Mononuclear cell (primary cell): ENCODE measurements around the gene ALCAM. TPM values are rescaled to one million over a fixed set of nuclear protein-coding genes. Genes with fewer than 3 reads are reported as not detected.

Experiments used
- H3K27me3 ChIP-seq: 2 replicates; pipeline ENCODE4 v1.6.0; 2011; ENCODE audit warnings: low read length, control low read depth; ENCODE audit not compliant: insufficient read depth
- H3K4me1 ChIP-seq: 2 replicates; pipeline ENCODE4 v1.5.1; 2011; ENCODE audit warnings: mild to moderate bottlenecking, low read length, control low read depth; ENCODE audit not compliant: insufficient read depth
- H3K4me3 ChIP-seq: 2 replicates; pipeline ENCODE4 v1.5.1; 2011; ENCODE audit warnings: mild to moderate bottlenecking, low read length, moderate library complexity
- H3K9me3 ChIP-seq: 2 replicates; pipeline ENCODE4 v1.5.1; 2011; ENCODE audit warnings: low read depth, mild to moderate bottlenecking, control low read depth, low read length
- total RNA-seq: library from RNA; depleted of rRNA; stranded (reverse); fragments of >200 nt; gene quantifications from one replicate; pipeline ENCODE4 v1.2.3, GENCODE V29; 2012

Gene ALCAM
- total RNA-seq, 1 donor = 13.4 TPM

DNA sequence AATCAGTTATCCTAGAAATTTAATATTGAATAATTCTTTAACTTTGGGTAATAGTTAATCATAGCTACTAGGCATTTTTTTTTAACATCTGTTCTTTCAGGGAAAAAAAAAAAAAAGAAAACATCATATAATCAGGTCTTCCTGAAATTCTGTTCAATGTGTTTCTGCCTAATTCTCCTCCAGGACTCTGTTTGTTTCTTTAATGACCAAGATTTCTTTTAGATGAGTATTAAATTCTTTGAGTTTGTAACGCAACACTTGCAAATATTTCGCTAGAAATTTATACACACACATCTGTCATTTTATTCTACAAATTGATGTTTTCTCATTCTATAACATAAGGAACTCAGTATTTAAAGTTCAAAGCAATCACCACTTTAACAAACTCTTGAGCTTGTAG lies 56.7 kb downstream of the ALCAM start:
- H3K4me3 ChIP-seq = no peak overlapping the region
- H3K27me3 ChIP-seq = no peaks in the 10 kb centered on the region
- H3K4me1 ChIP-seq = no peaks in the 10 kb centered on the region
- no peaks in the 10 kb centered on the region for H3K9me3 ChIP-seq

- Histone ChIP-seq H3K27me3 (no peaks in the 10 kb centered on the region), H3K4me3 (no peak overlapping the region), H3K4me1 (no peaks in the 10 kb centered on the region), H3K9me3 (no peaks in the 10 kb centered on the region)
These were observed 57.9 kb downstream of the ALCAM start for GRCh38 chr3:105424412-105425152.

DNA sequence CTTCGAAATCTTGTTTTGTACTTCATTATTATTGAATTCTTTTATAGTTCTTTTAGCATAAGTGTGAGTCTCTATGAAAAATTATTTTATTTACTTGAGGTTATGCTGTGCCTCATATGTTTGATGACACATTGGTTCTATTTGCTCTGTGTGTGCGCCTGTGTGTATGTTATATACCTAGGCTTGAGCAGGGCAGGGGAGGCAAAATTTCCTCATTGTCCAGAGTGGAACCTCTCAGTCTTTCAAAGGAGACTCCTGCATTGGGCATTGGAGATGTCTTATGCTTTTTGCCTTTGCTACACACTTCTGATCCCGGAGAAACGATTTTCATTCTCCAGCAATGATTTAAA lies 58.4 kb downstream of the ALCAM start:
- H3K4me1 ChIP-seq = no peaks in the 10 kb centered on the region
- no peaks in the 10 kb centered on the region for H3K9me3 ChIP-seq
- no peaks in the 10 kb centered on the region for H3K27me3 ChIP-seq
- no peak overlapping the region for H3K4me3 ChIP-seq

DNA sequence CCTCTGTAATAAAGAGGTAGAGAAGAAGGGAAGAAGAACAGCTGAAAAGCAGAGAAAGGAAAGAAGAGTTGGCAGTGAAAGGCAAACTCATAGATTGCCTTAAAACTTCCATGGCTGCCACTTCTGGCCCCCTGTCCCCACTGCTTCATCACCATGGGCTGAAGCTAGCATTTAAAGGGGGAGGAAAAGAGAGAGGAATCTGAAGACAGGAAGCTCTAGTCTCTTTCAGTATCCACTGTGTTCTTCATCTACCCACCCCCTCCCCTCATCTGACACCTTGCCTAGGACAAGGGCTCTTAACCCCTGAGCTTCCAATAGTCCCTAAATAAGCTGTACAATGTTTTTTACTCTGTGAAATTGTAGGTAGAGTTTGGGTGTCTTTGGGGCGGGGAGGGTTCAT lies 60.6 kb downstream of the ALCAM start:
- no peaks in the 10 kb centered on the region for H3K4me1 ChIP-seq
- no peak overlapping the region for H3K4me3 ChIP-seq
- no peaks in the 10 kb centered on the region for H3K27me3 ChIP-seq

DNA sequence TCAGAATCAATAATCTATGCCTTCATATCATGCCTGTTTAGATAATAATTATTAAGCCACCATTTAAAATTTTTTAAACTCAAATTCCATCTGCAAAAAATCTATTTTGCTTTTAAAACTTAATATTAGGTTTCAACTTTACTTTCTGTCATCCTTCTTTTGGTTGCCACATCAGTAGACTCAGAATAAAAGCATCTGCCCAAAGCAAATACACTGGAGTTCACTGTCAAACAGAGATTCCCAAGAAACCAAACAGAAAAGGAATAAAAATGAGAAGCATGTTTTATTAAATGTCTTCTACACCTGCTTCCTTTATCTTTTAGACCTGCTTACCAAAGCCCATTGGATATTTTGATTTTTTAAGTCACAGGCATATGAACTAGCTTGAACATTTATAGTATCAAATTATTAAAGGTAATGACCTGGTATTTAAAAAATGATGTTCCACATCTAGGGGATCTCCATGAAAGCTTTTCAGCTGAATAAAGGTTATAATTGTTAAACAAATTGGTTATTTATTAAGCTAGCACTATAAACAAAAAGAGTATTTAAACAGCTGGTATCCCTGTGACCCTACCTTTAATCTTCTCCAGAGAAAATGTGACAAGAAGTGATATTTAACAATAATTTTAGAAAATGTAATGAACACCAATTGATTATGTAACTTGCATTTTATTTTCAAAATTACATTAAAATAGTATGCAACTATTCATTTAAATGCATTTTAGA lies 62.5 kb downstream of the ALCAM start:
- H3K4me3 ChIP-seq = no peak overlapping the region
- H3K27me3 ChIP-seq = no peaks in the 10 kb centered on the region
- H3K9me3 ChIP-seq = no peaks in the 10 kb centered on the region
- no peaks in the 10 kb centered on the region for H3K4me1 ChIP-seq

More for the DNA sequence above, 60.6 kb downstream of the ALCAM start:
- no peaks in the 10 kb centered on the region for H3K9me3 ChIP-seq

- Histone ChIP-seq H3K4me3 (no peak overlapping the region), H3K4me1 (no peaks in the 10 kb centered on the region), H3K9me3 (no peaks in the 10 kb centered on the region)
These were observed 63.7 kb downstream of the ALCAM start for GRCh38 chr3:105430455-105430854.

DNA sequence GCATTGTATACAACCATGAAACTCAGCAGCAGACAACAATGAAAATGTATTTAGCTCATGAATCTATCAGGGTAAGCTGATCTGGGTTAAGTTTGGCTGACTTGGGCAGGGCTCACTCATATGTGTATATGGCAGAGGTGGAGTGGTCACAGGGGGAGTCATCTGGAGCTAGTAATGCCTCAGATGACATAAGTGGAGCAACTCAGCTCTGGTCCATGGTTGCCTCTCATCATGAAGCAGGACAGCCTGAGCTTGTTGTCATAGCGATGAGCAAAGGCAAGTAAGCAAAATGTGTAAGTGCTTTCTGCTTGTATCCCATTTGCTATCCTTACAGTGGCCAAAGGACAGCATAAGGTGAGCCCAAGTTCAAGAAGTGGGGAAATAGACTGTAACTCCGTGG lies 64.5 kb downstream of the ALCAM start:
- H3K27me3 ChIP-seq = no peaks in the 10 kb centered on the region
- H3K9me3 ChIP-seq = no peaks in the 10 kb centered on the region
- no peaks in the 10 kb centered on the region for H3K4me1 ChIP-seq
- no peak overlapping the region for H3K4me3 ChIP-seq

More at GRCh38 chr3:105430455-105430854, 63.7 kb downstream of the ALCAM start:
- H3K27me3 ChIP-seq = no peaks in the 10 kb centered on the region

DNA sequence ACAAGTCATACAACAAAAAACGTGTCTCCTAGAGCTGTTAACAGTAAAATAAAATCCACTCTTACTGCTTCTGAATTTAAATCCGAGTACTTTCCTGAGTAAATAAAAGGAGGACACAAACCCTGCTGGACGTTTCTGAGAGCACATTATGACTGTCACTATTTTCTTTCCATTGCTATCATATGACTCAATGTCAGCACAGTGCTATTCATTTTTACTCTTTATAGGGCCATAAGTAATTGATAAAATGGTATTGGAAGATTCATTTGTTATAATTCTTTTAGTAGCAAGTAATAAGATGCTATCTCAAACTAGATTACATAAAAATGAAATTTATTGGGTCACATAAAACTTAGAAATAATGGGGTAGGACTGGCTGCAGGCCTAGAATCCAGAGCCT lies 68.6 kb downstream of the ALCAM start:
- no peak overlapping the region for H3K4me3 ChIP-seq
- H3K27me3 ChIP-seq = no peaks in the 10 kb centered on the region
- H3K9me3 ChIP-seq = no peaks in the 10 kb centered on the region
- H3K4me1 ChIP-seq = no peaks in the 10 kb centered on the region

DNA sequence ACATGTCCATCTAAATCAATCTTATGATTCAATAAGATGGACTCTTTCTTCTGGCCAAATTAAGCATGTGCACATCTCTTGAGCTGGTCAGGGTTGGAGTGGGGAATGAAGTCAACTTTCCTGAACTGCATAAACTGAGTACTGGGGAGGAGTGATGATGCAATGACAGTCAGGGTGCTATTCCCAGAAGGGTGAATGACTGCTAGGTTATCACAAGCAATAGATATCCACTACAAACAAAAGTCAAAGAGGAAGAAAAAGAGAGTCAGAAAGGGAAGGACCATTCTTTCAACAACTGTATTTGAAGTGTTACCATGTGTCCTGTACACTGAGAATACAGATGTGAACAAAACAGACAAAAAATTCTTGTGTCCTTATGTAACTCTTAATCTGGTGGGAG lies 70.0 kb downstream of the ALCAM start:
- Histone ChIP-seq H3K9me3 (no peaks in the 10 kb centered on the region), H3K4me3 (no peak overlapping the region), H3K27me3 (no peaks in the 10 kb centered on the region), H3K4me1 (no peaks in the 10 kb centered on the region)

- H3K4me1 ChIP-seq = no peaks in the 10 kb centered on the region
- no peaks in the 10 kb centered on the region for H3K9me3 ChIP-seq
- H3K27me3 ChIP-seq = no peaks in the 10 kb centered on the region
- H3K4me3 ChIP-seq = no peak overlapping the region
These were observed 73.4 kb downstream of the ALCAM start for GRCh38 chr3:105440113-105440512.

DNA sequence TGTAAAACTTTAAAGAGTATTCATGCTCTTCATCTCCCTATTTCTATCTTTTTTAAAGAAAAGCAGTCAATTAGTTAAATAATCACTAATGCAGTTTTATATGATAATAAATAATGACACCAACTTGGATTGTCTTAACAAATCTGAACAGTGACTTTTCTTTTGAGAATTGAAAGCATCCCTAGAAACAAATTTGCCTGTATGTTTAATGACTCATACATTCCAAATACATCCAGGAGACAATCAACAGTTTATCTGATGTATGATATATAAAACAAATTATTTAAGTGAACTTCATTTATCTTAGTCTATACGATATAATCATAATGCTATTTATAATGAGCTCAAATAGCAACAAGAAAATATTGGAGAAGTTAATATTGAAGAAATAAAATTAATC lies 78.0 kb downstream of the ALCAM start:
- Histone ChIP-seq H3K4me1 (no peaks in the 10 kb centered on the region), H3K4me3 (no peak overlapping the region), H3K27me3 (no peaks in the 10 kb centered on the region), H3K9me3 (no peaks in the 10 kb centered on the region)

- Histone ChIP-seq H3K4me1 (no peaks in the 10 kb centered on the region), H3K27me3 (no peaks in the 10 kb centered on the region), H3K9me3 (no peaks in the 10 kb centered on the region), H3K4me3 (no peak overlapping the region)
These were observed 81.8 kb downstream of the ALCAM start for GRCh38 chr3:105448338-105448982.

DNA sequence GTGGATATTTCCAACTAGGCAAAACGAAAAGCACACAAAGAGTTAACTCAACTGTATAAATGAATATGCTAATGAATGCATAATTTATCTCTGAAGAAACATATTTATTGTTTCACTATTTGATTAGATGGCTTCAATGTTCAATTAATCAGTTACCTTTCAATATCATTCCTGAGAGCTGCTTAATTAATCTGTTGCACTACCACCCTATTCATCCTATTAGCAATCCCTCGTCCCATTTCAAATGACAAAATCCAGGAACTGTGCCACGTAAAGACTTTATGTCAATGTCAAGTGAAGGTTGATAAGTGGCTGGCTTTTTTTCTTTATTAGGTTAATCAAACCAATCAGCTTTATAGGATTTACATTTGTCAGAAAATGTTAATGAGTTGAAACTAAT lies 82.7 kb downstream of the ALCAM start:
- no peaks in the 10 kb centered on the region for H3K4me1 ChIP-seq
- no peaks in the 10 kb centered on the region for H3K27me3 ChIP-seq
- H3K9me3 ChIP-seq = no peaks in the 10 kb centered on the region
- H3K4me3 ChIP-seq = no peak overlapping the region

- Histone ChIP-seq H3K4me1 (no peaks in the 10 kb centered on the region), H3K9me3 (no peaks in the 10 kb centered on the region), H3K4me3 (no peak overlapping the region), H3K27me3 (no peaks in the 10 kb centered on the region)
These were observed 89.3 kb downstream of the ALCAM start for GRCh38 chr3:105456017-105456416.

- Histone ChIP-seq H3K4me1 (no peaks in the 10 kb centered on the region), H3K4me3 (no peak overlapping the region), H3K9me3 (no peaks in the 10 kb centered on the region), H3K27me3 (no peaks in the 10 kb centered on the region)
These were observed 92.0 kb downstream of the ALCAM start for GRCh38 chr3:105458518-105459215.
